ENCODE results near the gene TMTC1.

Gene TMTC1

DNA sequence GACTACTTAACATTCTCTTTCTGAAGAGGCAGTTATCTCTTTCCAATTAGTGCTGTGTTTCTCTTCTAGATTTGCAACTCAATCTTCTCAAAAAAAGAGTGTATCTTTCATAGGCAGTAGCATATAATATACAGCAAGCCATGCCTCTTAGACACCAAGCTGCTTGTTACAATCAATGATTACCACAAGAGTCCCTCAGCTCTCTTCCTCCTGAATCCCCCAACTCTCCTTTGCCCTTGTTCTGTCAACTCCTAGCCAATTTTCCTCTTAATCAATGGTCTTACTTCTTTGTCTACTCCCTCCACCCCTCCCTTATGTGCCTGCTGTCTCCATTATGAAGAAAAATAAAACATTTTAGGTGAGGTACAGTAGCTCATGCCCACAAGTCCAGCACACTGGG lies 2.6 kb downstream of the TMTC1 start:
- no peak for DNase-seq

DNA sequence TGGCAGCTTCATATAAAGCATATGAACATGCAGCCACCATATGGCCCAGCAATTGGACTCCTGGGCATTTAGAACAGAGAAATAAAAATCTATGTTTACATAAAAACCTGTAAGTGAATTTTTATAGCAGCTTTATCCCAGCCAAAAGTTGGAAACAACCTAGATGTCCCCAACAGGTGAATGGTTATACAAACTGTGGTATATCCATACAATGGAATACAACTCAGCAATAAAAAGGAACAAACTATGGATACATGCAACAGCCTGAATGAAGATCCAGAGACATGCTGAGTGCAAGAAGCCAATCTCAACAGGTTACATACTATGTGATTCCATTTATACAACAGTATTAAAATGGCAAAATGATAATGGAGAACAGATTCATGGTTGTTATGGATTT lies 3.7 kb downstream of the TMTC1 start:
- DNase-seq = no peak

DNA sequence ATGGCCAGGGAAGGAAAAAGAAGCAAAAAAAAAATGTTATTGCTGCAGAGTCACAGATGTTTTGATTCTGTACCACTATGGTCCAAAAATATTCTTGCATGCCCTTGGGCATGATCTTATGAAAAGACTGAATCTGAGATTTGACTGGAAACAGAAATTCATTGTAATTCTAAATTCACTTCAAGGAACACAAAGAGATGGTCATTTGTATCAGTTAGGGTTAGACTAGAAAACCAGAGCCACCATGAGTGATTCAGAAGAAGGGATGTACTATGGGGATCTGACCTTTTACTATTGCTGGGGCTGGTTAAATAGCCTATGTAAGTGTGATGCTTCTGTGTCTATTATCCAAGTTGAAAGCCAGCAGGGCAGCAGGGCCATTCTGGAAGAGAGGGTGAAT lies 5.2 kb downstream of the TMTC1 start:
- no peak for DNase-seq

DNA sequence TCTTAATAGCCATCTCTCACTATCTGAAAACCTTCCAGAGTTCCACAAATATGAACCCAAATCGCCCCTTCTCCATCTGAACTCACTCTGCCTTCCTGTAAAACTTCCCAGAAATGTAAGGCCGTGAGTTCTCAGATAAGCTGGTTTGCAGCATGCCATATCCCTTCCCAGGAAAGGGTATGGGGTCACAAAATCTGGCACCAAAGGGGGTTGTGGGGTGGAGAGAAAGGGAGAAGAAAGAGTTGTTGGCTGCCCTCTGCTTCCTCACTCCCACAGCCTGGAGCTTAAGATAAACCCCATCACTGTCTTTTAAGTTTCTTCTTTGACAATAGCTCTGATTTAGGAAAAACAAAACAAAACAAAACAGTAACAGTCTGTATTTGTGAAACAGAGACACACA lies 10.7 kb downstream of the TMTC1 start:
- no peak for DNase-seq

DNA sequence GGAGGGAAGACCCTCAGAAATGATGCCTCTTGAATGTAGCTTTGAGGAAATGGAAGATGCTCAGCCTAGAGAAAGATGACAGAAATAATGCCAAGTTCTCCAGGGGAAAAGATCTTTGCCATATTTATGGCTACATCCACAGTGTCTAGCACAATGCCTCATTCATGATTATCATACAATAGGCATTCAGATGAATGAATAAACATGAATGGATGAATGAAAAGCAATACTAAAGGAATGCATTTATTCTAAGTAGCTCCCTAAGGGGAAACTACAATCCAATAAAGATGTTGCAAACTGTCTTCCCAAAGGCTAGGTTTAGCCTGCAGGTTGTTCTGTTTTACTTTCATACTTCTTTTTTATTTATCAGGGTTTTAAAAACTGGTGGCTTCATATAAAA lies 12.0 kb downstream of the TMTC1 start:
- DNase-seq = no peak

DNA sequence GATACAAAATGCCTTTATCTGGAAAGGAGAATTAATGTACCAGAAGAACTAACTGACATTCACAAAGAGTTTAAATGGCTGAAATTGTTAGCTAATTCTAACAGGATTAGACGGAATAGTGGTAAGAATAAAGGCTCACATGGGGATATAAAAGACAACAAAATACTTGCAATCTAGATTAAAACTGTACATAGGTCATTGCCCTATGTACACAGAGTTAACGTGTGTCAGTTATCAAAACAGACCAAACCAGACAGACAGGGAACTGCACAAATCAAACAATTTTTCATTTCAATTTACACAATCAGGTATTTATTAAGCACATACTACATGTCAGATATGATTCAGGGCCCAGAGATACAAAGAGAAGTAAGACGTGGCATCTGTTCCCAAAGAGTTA lies 12.6 kb downstream of the TMTC1 start:
- no peak for DNase-seq

DNA sequence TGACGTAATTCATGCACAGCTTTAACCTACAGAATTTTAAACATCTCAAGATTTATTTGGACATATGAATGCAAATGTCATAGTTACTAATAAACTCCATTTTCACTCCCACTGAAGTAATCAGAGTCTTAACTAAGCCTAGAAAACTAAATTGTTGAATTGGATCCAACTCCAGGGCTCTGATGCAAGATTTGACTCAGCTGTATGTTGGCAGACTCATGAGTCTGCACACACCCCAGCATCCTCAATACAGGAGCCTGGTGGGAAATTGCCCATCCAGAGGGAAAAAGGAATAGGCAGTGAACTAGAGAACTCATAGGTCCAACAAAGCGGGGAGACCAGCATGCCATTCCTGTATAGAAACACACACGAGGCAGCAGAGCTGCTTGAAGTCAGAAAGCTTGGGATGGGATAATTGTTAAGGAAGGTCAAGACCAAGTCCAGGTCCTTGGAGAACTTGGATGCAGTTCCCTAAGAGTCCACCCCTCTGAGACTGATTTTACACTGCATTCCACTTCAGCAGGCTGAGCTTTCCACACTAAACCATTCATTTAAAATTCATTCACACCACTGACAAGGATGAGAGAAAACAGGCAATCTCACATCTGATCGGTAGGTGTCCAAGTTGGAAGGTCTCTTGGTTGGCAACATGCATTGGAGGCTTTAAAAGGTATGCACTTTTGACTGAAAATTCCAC lies 14.4 kb downstream of the TMTC1 start:
- no peak for DNase-seq

DNA sequence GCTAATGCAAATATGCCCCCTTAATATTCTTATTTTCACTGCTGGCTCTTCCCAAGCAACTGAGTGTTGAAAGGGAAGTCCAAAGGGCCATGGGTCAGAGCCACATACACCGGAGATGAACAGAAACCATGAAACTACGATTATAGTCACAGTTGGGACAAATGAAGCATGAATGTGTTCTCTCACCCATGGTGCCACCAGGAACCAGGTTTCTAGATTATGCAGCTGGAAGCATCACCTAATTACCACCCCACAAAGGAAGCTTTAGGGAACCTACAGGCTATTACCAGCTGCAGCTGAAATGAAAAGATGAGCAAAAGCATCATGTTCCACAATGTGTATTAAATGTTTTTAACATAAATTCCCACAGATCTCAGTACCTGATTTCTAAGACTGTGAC lies 15.4 kb downstream of the TMTC1 start:
- DNase-seq = no peak

DNA sequence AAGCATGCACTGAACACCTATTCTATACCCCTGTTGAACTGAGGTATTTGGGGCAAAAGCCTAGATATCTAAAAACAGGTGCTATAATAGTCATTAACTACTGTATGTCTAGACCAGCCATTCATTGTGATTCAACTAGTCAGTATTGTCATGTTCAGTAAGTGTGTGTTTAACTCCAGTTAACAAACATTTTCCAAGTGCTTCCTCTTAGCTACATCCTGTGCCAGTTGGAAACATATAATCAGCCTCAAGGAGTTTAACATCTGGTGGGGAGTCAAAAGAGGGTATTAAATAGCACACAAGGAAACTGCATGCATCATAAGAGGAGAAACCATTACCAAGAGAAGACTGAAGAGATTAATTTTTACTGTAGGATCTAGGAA lies 20.4 kb downstream of the TMTC1 start:
- no peak for DNase-seq

DNA sequence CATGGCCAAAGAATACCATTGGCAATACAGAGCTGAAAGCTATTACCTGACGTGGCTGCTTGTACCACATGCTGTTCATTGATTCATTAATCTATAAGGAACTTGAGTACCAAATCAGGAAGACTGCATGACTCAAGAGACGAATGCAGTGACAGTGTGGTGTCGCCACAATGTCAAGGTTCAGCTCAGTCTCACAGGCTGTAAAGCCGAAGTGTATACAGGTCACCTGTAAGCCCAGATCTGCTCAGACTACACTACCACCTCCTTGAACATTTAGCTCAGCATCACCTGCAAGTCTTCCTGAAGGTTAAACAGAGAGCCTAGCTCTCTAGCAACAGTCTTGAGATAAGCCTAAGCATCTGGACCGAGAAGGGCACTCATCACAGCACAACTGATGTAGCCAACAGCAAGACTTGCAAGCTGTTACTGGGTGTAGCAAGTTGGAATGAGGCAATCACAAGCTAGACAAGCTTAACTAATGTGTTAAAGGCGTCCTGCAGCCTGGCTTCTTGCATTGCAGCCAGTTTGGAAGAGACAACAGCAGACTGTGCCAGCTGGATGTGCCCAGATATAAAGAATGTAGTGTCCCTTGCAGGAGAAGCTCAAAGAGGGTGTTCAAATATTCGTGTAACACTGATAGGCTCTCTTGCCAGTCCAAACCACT lies 21.0 kb downstream of the TMTC1 start:
- DNase-seq = peak in 10 of 56 donors; percentile 2 to 28 (median 18)

DNA sequence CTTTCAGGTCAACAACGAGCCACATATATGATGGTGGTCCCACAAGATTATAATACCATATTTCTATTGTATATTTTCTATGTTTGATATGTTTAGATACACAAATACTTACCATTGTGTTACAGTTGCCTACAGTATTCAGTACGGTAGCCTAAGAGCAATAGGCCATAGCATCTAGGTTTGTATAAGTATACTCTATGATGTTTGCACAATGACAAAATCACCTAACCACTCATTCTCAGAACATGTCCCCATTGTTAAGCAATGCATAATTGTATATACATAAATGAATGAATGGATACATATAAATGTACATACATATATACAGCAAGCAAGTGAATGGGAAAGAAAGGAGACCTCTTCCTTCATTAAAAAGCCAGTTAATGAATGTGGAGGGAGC lies 23.8 kb downstream of the TMTC1 start:
- no peak for DNase-seq

DNA sequence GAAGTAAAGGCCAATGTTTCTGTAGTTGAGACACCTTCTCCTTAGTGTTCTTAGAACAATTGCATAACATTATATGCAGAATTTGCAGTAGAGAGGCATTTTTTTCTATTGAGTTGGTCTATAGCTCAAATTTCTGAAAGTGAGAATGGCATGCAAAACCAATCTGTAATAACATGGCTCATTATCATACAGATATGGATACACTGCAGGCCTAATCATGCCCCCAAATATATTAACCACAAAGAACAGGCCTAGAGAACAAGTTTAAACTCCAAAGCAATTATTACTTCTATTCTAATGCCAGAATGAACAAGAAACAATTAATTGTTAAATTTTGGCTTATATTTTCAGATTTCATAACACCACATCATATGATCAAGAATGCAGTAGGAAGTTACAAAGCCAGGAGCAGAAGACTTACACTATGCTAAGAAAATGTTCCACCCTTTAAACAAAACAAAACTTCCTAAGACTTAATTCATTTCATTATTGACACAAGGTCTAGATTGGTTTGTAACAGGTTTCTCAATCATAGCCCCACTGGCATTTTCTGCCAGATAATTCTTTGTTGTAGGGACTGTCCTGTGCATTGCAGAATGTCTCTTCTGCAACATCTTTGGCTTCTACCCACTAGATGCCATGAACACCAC lies 26.9 kb downstream of the TMTC1 start:
- no peak for DNase-seq

DNA sequence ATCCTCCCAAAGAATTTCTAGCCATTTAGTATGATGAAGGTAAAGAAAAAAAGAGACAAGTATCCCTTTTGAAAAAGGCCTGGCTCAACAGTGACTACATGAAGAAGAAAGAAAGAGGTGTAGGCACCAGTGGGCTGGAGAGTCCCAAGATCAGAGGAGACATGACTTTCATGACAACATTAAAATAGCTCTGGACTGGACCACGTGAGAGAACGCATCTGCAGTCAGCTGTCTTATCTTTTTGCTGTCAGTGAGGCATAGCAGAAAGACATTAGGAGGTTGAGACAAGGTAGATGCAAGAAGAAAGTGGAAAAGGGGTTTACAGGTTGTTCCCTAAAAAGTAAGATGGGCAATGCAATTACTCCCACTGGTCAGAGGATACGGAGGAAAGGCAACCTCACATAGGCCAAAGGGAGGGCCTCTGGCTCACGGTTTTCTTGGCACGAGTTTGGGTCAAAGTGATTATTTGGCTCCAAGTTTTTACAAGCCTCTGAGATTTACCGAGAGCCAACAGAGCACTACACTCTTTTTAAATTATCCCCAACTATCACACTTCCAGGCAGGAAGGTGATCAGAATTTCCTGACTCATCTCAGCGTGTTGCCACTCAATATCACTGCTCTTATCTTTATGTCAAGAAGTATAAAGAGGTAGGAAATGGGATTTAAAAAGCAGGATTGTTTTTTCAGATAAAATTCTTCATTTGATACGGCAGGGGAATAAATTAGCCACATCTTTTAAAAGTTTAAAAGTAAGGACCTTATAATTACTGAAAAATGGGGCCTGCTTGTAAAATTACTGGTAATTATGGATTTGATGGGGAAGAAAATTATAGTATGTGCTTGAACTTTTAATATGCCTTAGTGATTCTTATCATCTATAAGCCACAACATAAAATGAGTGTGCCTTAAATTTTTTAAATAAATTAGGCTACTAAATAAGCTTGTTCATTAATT lies 29.2 kb downstream of the TMTC1 start:
- no peak for DNase-seq

DNA sequence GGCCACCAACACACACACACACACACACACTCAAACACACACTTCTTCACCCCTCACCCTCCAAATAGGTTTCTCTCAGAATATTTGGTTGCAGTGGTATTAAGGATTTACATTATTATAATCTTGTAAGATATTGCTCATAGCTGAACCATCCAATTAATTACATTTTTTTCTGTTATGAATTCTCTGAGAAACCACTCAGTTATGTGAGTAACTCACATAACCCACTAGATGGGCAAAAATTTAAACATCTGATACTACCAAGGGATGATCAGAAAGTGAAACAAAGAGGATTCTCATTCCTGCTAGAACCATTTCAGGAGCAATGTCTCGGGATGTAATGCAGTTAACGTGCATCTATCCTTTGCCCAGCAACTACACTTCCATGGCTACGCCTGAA lies 31.6 kb downstream of the TMTC1 start:
- DNase-seq = no peak

DNA sequence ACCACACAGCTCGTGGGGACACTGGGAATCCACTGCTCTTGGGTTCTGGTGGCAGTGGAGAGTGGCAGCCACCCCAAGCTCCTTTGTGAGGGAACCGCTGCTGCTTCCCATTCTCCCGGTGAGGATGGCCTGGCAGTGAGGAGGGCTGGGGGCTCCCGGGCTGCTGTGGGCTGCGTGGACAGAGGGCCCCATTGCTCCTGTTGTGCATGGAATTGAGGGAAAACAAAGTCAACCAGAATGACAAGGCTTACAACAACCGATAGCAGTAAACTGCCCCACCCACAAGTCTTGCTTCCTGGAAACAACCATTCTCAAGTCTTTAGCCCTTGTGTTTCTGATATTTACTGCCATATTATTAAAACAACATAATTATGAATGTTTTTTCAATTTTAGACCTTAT lies 32.1 kb downstream of the TMTC1 start:
- no peak for DNase-seq

DNA sequence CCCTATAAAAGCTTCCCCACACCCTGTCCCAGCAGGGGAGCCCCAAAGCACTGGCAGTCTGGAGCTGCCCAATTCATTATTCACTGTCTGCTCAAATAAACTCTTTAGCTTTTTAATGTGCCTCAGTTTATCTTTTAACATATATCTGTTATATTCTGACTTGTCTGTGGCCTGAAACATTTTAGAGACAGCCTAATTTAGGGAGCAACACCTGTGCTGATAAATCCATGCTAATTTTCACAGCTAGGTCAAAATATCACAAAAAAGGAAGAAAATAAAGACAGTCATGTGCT lies 32.9 kb downstream of the TMTC1 start:
- no peak for DNase-seq

DNA sequence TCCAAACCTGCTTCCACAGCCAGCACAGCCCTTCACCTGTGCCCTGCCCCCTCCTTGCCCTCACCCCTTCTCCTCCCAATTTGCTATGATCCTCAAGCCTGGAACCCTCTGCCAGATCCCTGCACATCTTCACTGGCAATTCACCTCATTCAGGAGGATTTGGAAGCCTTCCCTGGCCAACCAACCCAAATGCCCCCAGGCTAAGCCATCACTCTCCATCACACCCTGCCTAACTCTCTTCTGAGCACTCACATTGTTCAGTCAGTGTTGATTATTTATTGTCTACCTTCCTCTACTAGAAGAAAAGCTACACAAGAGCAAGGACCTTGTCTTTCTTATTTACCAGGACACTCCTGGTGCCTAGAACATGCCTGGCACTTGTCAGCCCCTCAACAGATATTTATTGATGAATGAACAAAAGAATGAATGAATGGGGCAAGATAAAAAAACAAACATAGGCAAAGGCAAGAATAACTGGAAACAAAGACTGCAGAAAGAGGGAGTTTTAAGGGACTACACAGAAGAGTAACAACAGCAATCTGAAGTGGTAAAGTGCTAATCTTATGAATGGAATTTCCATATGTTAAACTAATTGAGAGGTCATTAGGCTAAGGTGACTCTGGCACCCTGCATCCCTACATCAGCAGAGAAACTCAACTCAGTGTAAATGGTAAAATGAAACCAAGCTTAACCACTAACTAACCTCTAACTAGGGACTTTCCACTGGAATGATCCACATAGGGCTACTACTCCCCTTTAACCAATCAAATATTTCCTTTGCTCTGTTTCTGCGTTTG lies 33.4 kb downstream of the TMTC1 start:
- no peak for DNase-seq

DNA sequence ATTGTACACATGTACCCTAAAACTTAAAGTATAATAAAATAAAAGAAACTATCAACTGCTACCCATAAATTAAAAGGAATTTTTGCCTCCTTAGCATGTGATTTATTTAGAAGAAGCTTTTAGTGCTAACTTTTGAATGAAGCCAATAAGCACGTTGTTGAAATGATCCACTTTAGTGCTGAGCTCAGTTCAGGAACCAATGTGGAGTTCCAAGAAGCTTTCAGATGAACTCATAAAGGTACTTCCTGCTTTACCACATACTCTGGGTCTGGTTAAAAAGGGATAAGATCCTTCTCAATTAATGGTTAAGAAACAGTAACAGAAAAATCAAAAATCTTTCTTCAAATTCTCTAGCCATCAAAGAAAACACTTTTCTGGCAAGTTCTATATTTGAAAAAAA lies 39.4 kb downstream of the TMTC1 start:
- DNase-seq = no peak

DNA sequence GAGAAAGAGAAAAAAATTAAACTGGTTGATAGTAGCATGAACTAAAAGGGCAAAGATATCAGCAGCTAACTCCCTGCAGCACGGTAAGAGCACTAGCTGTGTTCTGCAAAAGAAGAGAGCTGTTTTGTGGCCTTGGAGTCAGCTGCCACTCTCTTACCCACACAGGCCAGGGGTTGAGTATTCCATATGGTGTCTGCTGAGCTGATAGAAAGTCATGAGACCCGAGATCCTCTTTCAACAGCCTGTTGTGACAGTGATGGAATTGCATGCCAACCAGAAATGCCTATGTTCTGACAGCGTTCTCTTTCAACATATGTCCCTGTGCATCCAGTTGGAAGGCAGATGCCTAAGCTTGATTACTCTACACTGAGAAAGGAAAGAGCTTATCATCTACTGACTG lies 39.9 kb downstream of the TMTC1 start:
- DNase-seq = no peak

DNA sequence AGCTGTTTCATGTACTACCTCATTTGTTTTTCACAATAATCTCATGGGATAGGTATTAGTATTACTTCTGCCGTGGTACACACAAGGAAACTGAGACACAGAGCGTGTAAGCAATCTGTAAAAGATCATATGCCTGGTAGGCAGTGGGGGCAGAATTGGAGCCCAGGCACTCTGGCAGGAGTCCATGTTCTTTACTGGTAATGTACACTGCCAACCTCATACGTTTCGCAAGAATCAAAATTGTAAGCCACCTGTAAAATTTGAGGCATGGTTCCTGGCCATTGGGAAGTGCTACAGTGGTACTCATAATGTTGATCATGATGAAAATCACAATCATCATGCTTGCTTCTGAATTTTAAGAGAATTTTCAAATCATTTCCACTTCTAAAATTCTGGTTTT lies 40.7 kb downstream of the TMTC1 start:
- DNase-seq = no peak

DNA sequence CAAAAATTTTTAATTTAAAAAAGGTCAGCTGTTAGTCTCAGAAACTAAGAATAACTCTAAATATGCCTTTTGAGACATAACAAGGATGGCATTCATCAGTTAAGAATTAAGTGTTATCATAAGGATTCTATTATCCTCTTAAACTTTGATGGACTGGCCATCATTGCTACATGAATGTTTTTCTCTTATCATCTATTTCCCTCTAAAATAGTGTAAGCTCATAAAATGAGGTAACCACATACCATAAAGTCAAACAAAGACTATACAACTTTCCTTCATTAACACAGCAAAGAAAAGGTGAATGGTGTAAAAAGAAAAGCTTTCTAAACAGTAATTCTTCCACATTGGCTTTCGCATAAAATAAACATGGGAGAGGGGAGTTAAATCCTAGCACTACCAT lies 41.1 kb downstream of the TMTC1 start:
- no peak for DNase-seq

Data from amygdala (tissue), 56 donors.